HG03558 (cell line): Measurements from ENCODE around the gene NOL4L.
"Not testable (repeated sequence)": the region's sequence is repeated elsewhere in the genome, so short reads cannot be mapped to it uniquely, and the experiment has no call there.

Source experiments
- ATAC-seq: cut with Tn5 transposase; IDR thresholded peaks from one replicate; pipeline ENCODE4 v1.9.1; 2021; ENCODE audit warnings: moderate number of reproducible peaks; ENCODE audit not compliant: unreplicated experiment; ENCODE audit errors: extremely low read depth

The NOL4L gene

DNA sequence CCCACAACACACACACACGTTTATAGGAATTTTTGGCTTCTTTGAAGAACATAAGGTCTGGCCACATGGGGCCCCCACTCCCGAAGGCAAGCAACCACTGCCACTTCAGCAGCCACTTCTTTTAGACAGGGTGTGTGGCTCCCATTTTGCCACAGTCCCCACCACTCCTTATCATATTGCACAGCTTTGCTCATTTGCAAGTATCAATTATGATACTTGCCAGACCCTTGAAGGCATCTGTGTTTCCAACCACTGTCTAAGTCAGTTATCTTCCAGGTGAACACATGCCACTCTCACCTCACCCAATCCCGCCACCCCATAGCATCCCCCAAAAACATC is 73.1 kb downstream of the NOL4L start:
- no peak for ATAC-seq

DNA sequence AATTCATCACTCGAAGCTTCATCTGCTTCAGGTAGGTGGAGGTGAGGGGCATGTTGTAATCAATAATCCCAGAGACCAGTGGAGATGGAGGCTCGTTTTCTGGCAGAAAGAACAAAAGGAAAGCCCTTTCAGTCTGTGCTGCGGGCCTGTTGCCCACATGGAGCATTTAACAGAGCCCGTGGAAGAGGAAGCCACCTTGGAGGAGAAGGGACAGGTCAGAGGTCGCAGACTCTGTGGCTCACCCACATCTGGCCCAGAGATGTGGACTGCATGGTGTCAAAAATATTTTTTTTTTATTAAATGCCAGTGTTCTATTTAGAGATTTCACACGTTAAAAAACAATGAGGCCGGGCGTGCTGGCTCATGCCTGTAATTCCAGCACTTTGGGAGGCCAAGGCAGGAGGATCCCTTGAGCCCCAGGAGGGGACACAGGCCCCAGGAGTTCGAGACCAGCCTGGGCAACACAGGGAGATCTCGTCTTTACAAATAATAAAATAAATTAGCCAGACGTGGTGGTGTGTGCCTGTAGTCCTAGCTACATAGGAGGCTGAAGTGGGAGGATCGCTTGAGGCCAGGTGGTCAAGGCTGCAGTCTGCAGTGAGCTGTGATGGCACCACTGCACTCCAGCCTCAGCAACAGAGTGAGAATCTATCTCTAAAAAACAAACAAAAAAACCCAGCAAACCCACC is 73.6 kb downstream of the NOL4L start:
- ATAC-seq = no peak

DNA sequence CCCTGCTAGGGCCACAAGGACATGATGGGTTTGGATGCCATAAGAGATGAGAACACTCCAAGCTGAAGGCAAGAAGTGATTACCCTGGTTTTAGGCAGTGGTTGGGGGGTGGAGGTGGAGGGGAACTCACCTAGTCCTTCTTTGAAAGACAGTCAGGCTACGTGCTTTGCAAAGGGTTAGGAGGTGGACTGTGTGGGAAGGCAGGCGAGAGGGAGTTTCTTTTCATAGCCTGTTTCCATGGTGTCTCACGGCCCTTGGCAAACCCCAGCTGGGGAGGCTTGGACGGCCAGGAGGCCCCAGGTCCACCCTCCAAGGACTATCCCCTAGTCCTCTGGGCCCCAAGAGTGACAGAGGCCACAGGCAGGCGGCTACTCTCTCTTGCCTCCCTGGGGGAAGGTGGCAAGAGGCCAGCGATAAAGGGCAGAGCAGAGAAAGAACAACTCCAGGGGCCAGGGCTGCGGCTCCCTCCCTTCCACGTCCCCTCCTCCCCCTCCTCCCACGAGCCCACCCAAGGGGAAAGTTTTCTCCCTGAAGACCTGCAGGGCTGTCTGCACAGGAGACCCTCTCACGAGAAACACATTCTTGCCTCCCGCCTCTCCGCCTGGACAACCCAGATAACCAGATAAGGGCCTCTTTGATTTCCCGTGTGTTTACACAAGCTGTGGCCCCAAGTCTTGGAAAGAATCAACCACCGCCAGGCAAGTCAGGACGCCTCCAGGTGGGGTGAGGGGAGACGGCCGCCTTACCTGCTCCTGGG is 74.4 kb downstream of the NOL4L start:
- ATAC-seq = no peak

DNA sequence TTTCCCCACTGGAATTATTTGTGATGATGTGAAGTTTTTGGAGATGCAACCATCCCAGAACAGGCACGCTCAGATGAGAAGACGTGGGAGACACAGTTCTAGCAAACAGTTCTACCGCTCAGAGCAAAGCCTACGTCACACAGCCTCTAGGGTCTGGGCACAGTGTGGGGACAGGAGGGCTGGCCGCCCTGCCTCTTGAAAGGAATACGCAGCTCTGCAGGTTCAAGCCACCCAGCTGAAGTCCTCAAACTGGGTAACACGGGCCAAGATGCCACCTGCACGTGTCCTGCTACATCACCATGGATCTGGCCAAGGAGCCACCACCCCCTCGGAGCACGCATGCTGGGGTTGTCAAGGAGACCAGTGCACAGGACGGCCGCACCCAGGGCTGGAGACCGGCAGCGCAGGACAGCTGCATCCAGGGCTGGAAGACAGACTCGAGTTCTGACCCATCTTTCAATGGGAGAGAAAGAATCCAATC is 75.0 kb downstream of the NOL4L start:
- no peak for ATAC-seq

DNA sequence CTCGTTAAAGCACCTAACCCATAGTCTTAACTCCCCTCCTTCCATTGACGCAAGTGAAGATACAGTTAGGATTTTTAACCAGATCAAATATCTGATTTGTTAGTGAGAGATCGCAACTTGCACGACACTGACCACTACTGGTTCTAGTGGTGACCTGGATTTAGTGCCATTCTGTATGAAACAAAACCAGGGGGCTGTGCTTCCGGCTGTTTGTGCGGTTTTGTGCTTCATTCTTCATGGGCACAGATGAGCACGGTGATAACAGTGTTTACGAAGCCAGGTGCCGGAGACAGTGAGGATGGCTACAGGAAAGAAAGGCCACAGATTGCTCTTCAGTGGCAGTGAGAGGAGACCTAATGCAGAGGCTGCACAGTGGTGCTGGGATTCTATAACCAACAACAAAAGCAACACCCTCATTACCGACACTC is 75.5 kb downstream of the NOL4L start:
- no peak for ATAC-seq

DNA sequence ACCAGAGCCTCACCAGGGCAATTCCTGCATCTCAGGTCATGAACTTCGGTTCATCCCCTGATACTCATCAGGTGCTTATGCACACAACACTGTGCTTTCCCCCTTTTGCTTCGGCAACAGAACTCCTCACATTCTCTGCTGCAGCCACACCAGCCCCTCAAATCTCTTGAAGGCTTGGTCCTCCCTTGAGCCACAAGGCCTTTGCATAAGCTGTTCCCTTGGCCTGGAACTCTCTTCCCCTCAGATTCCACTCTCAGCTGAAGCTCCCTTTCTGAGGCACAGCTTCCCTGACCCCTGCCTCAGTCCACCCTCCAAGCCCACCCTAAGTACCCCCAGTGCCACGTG is 76.4 kb downstream of the NOL4L start:
- ATAC-seq = no peak

DNA sequence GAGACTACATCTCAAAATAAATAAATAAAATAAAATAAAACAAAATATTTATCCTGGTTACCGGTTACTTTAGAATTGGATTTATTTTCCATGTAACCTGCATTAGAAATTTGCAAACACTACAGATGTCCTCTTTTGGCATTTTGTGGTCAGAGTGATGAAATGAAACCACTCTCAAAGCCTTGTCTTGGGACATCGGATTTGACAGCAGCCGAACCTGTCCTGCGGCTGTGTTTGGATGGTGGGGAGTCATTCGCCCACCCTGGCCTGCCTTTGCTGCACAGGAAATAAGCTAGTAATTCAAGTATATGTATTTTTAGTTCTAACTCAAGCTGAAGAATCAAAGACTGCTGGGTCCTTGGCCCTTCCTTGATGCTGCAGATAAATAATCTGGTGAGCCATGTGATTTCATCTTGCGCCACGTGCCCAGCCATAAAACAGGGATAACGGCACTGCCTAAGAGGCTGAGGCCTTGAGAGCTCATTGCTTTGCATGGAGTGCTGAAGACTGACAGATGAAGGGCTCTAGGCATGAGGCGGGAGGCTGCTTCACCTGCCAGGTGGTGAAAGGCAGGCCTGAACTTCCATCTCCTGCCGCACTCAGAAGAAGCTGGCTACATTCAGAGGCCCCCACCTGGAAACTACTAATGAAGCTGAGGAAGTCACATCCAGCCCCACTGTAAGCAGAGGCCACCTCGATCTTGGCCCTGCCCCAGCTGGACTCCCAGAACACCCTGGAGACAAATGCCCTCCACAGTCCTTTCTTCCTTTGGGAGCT is 76.9 kb downstream of the NOL4L start:
- ATAC-seq = no peak

DNA sequence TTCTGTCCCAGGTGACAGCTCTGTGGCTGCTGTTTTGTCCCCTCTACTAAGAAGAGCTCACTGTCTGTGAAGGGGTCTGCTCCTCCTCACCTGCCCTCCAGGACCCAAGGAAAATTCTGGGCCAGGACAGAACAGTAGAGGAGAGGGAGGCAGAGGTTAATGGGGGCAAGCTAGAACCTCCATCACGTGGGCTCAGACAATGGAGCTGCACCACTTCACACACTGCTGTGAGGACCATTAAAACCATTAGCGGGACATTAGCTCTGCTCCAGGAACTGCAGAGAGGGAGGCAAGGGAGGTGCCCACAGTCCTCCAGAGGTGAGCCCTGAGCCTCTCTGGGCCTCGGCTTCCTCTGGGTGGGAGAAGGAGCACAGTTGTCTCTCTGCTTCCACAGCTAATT is 78.4 kb downstream of the NOL4L start:
- no peak for ATAC-seq

DNA sequence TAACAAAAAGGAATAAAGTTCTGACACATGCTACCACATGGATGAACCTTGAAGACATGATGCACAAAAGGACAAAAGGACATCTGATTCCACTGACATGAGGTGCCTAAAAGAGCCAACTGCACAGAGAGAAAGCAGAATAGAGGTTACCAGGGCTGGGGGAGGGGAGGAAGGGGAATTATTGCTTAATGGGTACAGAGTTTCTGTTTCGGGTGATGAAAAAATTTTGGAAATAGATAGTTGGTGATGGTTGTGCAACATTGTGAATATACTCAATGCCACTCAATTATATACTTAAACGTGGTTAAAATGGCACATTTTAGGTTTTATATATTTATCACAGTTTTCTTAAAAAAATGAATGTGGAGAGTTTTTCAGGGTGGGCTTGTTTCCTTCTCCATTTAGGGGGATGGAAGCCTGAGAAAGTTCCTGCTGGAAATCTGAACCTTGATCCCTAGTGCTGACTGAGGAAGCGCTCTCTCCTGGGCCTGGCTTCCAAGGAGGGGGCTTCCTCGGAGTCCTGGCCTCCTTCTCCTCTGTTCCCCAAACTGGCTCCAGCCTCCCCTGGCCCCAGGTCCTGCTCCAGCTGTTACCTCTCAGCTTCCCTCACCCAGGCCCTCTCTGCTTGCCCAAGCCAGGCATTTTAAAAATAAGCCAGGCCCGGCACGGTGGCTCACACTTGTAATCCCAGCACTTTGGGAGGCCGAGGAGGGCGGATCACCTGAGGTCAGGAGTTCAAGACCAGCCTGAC is 79.2 kb downstream of the NOL4L start:
- ATAC-seq = no peak

DNA sequence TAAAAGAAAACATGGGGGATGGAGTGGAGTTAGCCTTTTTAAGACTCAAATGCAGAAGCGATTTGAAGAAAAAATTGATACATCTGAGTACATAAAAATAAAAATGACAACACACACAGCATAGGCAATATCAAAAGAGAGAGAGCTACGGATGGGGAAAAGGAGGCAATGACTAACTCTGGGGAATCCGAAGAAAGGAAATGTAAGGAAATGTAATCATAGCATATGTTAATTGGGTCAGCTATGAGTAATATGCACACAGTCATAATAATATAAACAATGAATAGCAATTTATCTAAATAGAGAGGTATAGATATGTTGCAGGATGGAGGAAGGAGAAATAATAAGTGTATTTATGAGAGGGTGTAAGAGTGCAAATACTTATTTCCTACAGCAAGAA is 83.4 kb downstream of the NOL4L start:
- ATAC-seq = no peak

DNA sequence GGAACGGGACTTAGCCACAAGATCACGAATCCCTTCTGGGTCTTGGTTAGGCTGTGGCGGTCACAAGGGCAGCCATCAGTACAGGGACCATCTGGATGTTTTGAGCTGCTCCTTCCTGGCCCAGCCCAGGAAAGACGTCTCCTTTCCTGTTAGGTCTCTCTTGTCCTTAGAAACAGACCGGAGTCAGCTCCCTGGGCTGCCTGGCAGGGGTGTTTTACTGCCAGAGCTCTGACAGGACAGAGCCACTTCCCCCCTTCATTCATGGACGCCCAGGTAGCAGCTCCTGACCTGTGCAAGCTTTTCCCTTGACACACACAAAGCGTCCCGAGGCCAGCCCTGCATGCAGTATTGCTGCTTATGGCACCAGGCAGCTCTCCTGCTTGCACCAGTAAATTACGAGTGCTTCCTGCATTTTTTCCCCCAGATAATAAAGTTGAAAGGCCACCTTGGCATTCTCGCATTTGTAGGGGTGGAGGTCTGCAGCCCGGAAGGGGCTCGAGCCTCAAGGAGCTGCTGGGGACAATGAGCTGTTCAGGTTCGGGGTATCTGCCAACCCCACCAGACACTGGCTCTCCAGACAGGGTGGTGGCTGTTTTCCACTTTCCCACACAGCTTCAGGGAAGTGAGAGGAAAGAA is 87.4 kb downstream of the NOL4L start:
- no peak for ATAC-seq

DNA sequence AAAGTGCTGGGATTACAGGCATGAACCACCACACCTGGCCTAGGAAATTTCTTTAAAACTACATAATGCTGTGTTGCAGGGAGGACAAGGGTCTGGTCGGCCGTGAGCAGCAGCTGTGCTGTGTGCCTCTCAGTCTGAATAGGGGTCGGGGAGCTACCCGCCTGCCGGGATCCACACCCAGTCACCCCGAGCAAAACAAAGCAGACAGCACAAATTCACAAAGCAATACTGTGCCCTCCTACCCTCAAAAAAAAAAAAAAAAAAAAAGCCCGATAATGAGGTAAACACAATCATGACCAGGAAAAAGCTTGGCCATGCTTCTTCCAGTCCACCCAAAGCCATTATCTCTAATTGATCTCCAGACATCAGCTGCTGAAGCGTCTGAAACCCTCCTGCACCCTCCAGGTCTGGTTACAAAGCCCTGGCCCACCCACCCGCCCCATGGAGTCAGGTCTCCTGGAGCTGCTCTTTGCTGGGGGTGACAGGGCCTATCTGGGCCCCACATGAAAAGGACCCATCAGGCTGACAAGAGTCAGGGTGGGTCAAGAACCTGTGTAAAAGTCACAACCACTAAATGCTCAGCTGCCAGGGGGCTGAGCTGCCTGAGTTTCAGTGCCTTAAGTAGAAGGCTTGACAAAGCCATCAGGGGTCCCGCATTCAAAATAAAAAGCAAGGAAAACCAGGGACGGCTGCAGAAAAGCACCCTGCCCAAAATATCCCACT is 88.2 kb downstream of the NOL4L start:
- no peak for ATAC-seq

DNA sequence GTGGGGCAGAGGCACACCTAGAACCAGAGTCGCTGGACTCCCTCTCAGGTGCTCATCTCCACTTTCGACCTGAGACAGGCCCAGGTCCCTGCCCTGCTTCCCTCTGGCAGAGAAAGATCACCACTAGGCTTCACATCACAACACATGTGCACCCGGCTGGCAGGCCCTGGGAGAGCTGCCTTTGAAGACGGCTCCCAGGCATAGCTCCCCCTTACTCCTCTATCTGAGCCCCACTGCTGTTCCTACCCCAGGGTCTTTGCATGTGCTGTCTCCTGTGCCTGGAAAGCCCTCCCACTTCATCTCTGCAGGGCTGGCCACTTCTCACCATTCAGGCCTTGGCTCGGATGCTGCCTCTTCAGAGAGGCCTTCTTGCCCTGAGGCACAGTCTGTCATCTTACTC is 89.2 kb downstream of the NOL4L start:
- no peak for ATAC-seq

DNA sequence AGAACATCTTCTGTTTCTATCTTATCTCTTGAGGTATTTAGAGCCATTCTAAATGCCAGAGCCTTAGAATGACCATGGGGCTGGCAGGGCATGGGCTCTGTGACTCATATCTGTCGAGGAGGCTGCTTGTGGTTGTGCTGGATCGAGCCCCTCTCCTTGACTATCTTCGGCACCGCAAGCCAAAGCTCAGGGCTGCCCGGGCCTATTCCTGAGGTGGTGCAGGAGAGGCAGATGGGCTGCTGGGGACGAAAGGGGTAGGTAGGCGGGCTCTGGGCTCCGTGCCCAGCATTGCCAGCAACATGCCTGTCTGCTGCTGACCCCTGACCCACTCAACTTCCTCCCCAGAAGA is 89.9 kb downstream of the NOL4L start:
- ATAC-seq = no peak

DNA sequence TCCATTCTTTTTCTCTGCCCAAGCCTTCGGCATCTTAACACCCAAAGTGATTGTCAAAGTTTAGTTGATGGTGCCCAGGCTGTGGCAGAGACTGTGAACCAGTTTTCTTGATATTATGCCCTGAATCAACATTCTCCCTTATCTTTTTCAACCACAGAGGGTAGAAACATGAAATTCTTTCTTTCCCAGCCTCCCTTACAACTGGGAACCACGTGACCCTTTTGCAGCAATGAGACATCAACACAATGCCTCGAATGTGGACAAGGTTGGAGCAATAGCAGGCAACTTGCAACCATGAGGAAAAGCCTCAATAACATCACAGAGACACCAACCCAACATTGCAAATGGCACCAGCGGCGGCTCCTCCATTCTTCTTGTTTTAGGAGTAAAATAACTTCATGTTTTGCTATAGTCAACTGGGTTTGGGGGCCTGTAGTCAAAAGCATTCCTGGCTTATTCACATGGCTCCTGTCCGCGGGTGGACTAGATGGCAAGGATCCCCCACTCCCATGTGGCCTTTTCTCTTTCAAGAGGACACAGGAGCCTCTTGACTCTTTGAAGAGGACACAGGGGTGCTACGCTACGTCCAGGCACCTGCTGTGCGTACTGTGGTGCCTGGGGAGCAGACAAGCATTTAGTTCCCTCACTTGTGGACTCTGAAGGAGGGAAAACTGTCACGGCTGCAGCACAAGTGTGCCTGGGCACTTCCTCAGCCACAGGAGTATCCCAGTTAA is 90.5 kb downstream of the NOL4L start:
- ATAC-seq = no peak

DNA sequence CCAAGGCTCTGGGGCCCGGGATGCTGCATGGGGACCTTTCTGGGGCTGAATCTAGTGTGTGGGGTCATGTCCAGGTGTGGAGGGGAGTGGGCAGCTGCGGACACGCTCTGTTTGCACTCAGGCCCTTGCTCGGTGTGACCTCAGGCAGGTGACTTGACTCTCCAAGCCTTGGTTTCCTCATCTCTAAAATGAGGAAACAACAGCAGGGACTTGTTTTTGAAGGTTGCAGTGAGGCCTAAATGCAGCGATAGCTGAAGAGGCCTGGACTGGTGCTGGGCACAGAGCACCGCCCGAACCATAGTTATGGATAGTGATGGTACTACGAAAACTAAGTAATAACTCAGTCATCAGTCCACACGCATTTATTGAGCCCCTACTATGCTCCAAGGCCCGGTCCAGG is 91.8 kb downstream of the NOL4L start:
- no peak for ATAC-seq

DNA sequence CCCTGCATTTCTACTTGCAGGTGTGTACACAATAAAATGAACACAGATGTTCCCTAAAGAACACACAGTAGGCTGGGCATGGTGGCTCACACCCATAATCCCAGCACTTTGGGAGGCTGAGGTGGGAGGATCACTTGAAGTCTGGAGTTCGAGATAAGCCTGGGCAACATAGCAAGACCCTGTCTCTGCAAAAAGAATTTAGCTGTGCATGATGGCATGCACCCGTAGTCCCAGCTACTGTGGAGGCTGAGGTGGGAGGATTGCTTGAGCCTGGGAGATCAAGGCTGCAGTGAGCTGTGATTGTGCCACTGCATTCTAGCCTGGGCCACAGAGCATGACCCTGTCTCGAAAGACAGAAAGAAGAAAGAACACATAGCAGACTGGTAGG is 93.4 kb downstream of the NOL4L start:
- ATAC-seq = not testable (repeated sequence)

DNA sequence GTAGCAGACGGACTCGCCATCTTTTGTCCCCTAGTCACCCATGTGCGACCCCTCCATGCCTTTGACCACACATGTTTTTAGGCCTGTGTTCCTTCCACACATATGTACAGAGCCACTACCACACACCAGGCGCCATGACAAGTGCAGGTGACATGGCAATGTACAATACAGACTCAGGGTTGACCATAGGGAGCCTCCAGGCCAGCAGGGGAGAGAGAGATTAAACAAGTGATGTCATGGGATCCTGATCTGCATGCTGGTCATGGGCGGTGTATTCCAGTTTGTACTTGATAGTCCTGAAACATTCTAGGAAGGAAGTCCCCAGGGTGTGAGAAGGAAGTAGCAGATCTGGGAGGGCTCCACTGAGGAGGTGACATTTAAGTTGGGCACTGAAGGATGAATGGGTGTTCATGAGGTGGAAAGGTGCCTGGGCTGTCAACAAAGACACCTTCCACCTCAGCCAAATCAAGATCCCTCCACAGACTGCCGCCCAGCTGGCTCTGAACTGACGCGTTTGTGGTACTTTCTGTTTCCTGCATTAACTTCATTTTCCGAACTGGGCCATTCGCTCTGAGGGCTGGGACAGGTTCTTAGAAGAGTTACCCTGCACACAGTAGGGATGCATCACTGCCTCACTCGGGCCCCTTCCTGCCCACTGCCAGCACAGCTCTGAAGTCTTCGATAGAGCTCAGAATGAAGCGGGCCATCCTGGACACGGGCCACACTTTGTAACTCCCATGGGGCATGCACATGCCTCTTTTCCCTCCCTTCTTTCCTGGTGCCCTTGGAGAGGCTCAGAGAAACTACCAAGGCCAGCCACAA is 94.0 kb downstream of the NOL4L start:
- no peak for ATAC-seq
